Right lobe of liver (tissue), 4 donors: ENCODE data around the gene HOXB3.

Experiments used
- POLR2A ChIP-seq: fragments of 450-650 bp; IDR thresholded peaks from one replicate; pipeline ENCODE4 v1.6.1; 2017; ENCODE audit warnings: antibody characterized with exemption, mild to moderate bottlenecking
- TF ChIP-seq, protein P1 (sequence below), 4 donors: fragments of 200-600 bp in 3 of 4; fragments of 450-650 bp in 1 of 4; IDR thresholded peaks; one replicate each; pipeline versions ENCODE4 v1.5.1 to v1.8.0; 2016 to 2022; ENCODE audit warnings: antibody characterized with exemption in 4 of 4, mild to moderate bottlenecking in 2 of 4
- donor health status: DM: no; HTN: no; CAD: no.
- donor health status: DM: no; HTN: no; CAD: no.
- donor health status: DM: no; HTN: yes; CAD: no.

DNA sequence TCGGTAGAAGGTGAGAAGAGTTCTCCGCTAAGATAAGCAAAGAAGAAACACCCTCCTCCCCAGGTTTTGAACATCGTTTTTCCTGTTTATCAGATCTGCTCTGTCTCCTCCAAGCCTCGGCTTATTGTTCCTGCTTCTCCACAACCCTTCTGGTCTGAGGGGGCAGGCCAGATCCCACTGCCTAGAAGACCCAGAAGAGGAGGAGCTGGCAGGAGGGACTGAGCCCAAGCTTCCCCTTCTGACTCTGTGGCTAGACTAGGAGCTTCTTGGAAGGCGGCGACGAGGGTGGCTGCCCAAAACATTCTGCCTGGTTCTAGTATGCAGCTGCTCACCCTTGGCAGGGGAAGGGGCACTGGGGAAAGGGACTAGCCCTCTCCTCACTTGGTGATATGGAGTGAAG lies 8.7 kb upstream of the HOXB3 start:
- TF ChIP-seq, protein P1, sequence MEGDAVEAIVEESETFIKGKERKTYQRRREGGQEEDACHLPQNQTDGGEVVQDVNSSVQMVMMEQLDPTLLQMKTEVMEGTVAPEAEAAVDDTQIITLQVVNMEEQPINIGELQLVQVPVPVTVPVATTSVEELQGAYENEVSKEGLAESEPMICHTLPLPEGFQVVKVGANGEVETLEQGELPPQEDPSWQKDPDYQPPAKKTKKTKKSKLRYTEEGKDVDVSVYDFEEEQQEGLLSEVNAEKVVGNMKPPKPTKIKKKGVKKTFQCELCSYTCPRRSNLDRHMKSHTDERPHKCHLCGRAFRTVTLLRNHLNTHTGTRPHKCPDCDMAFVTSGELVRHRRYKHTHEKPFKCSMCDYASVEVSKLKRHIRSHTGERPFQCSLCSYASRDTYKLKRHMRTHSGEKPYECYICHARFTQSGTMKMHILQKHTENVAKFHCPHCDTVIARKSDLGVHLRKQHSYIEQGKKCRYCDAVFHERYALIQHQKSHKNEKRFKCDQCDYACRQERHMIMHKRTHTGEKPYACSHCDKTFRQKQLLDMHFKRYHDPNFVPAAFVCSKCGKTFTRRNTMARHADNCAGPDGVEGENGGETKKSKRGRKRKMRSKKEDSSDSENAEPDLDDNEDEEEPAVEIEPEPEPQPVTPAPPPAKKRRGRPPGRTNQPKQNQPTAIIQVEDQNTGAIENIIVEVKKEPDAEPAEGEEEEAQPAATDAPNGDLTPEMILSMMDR (IDR thresholded peaks at IDR 0.05): no peak
- no peak for TF ChIP-seq POLR2A
